ENCODE data around the gene BSCL2.

BSCL2 gene

DNA sequence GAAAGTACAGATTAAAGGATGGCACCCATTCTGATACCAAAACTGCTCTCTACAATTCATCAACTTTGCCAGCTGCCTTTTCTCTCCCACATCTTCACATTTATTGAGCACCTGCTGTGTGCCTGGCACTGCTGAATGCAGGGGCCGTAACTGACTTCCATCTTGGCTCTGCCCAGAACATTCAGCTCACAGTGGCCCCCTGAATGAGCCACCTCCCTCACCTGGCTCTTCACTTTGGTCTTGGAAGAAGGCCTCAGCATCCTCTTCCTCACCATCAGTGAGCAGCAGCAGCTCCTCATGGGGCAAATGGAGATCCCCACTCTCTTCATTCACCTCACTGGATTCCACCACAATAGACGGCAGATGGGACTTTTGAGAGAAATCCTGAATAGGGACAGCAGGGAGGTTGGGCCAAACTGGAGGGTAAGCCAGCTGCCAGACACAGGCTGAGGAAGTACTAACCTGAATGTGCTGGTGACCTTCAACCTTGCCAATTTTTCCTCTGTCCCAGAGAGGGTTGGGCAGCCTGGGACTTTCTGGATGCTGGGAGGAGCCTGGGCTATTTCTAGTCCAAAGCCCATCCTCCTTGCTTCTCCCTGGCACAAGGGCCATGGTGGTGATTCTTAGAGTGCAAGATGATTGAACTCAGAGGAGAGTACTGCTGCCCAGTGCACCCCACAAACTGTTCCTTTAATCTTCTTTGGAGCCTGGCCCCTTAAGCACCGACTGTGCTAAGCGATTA, 37.6 kb downstream of the BSCL2 start:
- H3K4me3 ChIP-seq (ENCODE audit: low read depth, low read length): no peak overlapping the region
- no peak for DNase-seq (ENCODE audit: low read depth, low spot score)
- TF ChIP-seq, protein P1, sequence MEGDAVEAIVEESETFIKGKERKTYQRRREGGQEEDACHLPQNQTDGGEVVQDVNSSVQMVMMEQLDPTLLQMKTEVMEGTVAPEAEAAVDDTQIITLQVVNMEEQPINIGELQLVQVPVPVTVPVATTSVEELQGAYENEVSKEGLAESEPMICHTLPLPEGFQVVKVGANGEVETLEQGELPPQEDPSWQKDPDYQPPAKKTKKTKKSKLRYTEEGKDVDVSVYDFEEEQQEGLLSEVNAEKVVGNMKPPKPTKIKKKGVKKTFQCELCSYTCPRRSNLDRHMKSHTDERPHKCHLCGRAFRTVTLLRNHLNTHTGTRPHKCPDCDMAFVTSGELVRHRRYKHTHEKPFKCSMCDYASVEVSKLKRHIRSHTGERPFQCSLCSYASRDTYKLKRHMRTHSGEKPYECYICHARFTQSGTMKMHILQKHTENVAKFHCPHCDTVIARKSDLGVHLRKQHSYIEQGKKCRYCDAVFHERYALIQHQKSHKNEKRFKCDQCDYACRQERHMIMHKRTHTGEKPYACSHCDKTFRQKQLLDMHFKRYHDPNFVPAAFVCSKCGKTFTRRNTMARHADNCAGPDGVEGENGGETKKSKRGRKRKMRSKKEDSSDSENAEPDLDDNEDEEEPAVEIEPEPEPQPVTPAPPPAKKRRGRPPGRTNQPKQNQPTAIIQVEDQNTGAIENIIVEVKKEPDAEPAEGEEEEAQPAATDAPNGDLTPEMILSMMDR (IDR thresholded peaks at IDR 0.05; ENCODE audit: insufficient read depth, low read length, missing control alignments): no peak
- POLR2A ChIA-PET: interaction anchor here (0.6 to 1.5 kb wide), 2 partner anchors 11 to 12 kb away, joined by 3 to 5 read pairs; no protein-coding TSS in a partner anchor
- CTCF ChIA-PET: interaction anchor here (1.3 to 6.1 kb wide), 3 partner anchors 11 to 40 kb away, joined by 3 to 30 read pairs (median 26); no protein-coding TSS in a partner anchor

DNA sequence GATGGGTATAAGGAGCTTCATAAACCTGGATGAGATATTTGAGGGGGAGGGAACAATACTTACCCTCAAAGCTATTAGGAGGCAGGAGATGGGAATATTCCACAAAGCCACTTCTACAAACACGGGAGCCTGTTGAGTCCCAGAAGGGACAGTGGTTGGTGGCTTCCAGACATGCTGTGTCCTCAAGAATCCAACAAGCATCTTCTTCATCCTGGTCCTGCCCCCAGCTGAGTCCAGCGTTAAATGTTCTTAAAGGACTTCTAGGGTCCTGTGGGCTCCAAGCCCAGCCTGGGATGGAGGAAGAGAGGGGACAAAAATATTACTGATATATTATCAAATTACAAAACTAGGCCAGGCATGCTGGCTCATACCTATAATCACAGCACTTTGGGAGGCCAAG, 39.8 kb downstream of the BSCL2 start:
- DNase-seq (ENCODE audit: low read depth, low spot score): no peak
- no peak overlapping the region for H3K4me3 ChIP-seq (ENCODE audit: low read depth, low read length)
- ChIA-PET CTCF (interaction anchor here (0.6 to 6.1 kb wide), 8 partner anchors 10 to 272 kb away, joined by 3 to 26 read pairs (median 6); no protein-coding TSS in a partner anchor), POLR2A (interaction anchor here (0.7 to 3.3 kb wide), 7 partner anchors 10 to 174 kb away, joined by 3 to 46 read pairs (median 5); partner anchors contain the start of genes EEF1G, GANAB, TEX54 and TUT1)
- TF ChIP-seq, protein P1 (IDR thresholded peaks at IDR 0.05; ENCODE audit: insufficient read depth, low read length, missing control alignments): no peak

DNA sequence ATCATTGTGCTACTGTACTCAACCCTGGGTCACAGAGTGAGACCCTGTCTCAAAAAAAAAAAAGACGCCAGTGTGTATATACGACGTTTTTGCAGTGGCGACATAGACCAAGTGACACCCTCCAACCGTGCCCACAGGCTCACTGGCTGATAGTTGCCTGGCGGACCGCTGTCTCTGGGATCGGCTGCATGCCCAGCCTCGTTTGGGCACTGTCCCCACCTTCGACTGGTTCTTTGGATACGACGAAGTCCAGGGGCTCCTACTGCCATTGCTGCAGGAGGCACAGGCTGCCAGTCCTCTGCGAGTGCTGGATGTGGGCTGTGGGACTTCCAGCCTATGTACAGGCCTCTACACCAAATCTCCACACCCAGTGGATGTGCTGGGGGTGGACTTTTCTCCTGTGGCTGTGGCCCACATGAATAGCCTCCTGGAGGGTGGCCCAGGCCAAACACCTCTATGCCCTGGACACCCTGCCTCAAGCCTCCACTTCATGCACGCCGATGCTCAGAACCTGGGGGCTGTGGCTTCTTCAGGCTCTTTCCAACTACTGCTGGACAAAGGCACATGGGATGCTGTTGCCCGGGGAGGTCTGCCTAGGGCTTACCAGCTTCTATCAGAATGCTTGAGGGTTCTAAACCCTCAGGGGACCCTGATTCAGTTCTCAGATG, 40.8 kb downstream of the BSCL2 start:
- H3K4me3 ChIP-seq (ENCODE audit: low read depth, low read length): peak overlapping the region; percentile 92
- ChIA-PET CTCF (interaction anchor here (1.5 to 6.1 kb wide), 2 partner anchors 28 to 119 kb away, joined by 8 to 26 read pairs; no protein-coding TSS in a partner anchor), POLR2A (interaction anchor here (0.7 to 3.3 kb wide), 17 partner anchors 9 to 271 kb away, joined by 3 to 58 read pairs (median 16); partner anchors contain the start of genes EEF1G, GANAB, INTS5 and LRRN4CL)
- DNase-seq (ENCODE audit: low read depth, low spot score): no peak
- TF ChIP-seq, protein P1 (IDR thresholded peaks at IDR 0.05; ENCODE audit: insufficient read depth, low read length, missing control alignments): no peak

DNA sequence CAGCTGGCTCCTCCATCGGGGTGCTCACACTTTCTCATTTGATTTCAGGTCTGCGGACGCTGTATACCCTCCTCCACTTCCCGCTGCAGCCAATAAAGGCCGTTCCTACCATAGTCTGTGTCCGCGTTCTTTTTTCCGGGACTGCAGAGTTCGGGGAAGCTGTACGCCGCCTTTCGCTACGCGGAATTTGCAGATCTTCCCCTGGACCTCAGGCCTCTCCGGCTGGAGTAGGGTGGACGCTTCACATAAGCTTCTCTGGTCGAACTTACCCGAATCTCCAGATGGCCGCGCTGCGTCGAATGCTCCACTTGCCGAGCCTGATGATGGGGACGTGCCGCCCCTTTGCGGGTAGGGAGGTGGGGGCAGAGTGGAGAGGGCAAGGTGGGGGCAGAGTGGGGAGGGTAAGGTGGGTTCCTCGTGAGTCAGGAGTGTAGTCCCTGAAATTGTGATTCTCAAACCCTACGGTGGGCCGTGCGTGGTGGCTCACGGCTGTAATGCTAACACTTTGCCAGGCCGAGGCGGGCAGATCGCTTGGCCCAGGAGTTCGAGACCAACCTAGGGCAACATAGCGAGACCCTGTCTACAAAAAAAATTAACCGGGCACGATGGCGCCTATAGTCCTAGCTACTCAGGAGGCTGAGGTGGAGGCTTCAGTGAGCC, 41.5 kb downstream of the BSCL2 start:
- CTCF ChIA-PET: interaction anchor here (0.7 to 6.1 kb wide), 11 partner anchors 12 to 271 kb away, joined by 3 to 26 read pairs (median 3); partner anchors contain the start of genes BSCL2, GNG3 and TUT1
- TF ChIP-seq, protein P1 (IDR thresholded peaks at IDR 0.05; ENCODE audit: insufficient read depth, low read length, missing control alignments): no peak
- POLR2A ChIA-PET: interaction anchor here (0.5 to 3.3 kb wide), 40 partner anchors 9 to 271 kb away, joined by 3 to 58 read pairs (median 8); partner anchors contain the start of genes B3GAT3, EEF1G, GANAB and HNRNPUL2
- DNase-seq (ENCODE audit: low read depth, low spot score): no peak
- H3K4me3 ChIP-seq (ENCODE audit: low read depth, low read length): peak overlapping the region; percentile 92

DNA sequence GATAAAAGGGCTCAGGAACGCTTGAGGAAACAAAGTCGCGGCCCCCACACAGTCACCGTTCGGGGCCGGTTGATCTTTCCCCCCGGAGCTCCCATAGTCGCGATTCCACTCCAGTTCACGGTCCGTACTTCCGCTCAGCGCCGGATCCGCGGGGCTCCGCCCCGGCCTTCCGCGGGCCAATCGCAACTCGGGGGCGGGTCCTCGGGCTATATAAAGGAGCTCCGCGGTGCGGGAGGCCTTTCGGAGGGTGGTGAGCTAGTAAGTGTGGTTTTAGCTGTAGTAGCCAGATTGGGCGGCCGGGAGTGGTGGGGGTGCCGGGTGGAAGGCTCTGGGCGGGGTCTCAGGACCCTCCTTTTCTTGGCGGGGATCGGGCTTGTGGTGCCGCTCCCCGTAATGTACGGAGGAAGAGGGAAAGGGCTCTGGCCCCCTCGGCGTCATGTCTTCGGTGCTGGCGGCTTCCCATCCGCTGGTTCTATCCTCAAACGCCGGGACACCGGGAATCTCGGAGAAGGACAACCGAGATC, 42.1 kb downstream of the BSCL2 start, which contains the start of the genes C11orf98 and CSKMT:
Gene C11orf98, minus strand, starts transcription at position 136 of the 524 bp plus-strand sequence. Its CDS starts 41 bp downstream, at position 95.
Gene CSKMT, plus strand, starts transcription at position 238 of the 524 bp plus-strand sequence. CDS start 568 bp downstream, outside the sequence.
- TF ChIP-seq, protein P1 (IDR thresholded peaks at IDR 0.05; ENCODE audit: insufficient read depth, low read length, missing control alignments): no peak
- POLR2A ChIA-PET: interaction anchor here (0.5 to 3.3 kb wide), 46 partner anchors 8 to 270 kb away, joined by 3 to 58 read pairs (median 6); partner anchors contain the start of genes B3GAT3, EEF1G, GANAB and HNRNPUL2
- DNase-seq (ENCODE audit: low read depth, low spot score): no peak
- H3K4me3 ChIP-seq (ENCODE audit: low read depth, low read length): peak within 1 kb of the TSS; percentile 92
- CTCF ChIA-PET: interaction anchor here (0.7 to 6.1 kb wide), 13 partner anchors 11 to 270 kb away, joined by 3 to 26 read pairs (median 3); partner anchors contain the start of genes BSCL2, GNG3 and TUT1

Measured in AG04449 (cell line).